Measurements from ENCODE around the gene FIGNL2.

DNA sequence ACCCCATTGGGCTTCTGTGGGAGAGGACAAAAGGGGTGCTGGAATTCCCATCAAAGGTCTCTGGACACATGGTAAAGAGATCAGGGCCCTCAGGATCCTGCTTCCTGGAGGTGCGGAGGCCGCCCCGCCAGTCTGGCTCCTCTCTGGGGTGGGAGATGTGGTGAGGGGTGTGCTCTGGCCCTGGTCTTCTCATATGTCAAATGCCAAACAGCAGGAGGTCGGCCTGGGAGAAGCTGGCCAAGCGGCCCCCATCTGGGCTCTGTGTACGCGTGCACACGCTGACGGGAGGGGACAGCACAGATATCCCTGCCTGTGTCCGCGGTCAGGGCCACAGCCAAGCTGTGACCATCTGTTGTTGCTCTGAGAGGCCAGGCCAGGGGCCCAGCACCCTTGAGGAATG, 14.1 kb downstream of the FIGNL2 start:
- TF ChIP-seq, protein P1, sequence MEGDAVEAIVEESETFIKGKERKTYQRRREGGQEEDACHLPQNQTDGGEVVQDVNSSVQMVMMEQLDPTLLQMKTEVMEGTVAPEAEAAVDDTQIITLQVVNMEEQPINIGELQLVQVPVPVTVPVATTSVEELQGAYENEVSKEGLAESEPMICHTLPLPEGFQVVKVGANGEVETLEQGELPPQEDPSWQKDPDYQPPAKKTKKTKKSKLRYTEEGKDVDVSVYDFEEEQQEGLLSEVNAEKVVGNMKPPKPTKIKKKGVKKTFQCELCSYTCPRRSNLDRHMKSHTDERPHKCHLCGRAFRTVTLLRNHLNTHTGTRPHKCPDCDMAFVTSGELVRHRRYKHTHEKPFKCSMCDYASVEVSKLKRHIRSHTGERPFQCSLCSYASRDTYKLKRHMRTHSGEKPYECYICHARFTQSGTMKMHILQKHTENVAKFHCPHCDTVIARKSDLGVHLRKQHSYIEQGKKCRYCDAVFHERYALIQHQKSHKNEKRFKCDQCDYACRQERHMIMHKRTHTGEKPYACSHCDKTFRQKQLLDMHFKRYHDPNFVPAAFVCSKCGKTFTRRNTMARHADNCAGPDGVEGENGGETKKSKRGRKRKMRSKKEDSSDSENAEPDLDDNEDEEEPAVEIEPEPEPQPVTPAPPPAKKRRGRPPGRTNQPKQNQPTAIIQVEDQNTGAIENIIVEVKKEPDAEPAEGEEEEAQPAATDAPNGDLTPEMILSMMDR (conservative IDR thresholded peaks at IDR 0.05) = no peak
- TF ChIP-seq ZFX (IDR thresholded peaks at IDR 0.05) = no peak
